GM10266 (cell line): Measurements from ENCODE around the gene ANTXR1.
"Not testable (repeated sequence)": the region's sequence is repeated elsewhere in the genome, so short reads cannot be mapped to it uniquely, and the experiment has no call there.

Experiments
- DNase-seq: peaks from one replicate; pipeline ENCODE4 v3.0.0; 2012; ENCODE audit errors: extremely low spot score
- CTCF ChIP-seq: IDR thresholded peaks from 2 replicates; pipeline ENCODE4 v1.5.1; 2012; ENCODE audit warnings: mild to moderate bottlenecking, low read depth; ENCODE audit not compliant: control insufficient read depth, insufficient read depth; ENCODE audit errors: missing control alignments

Gene ANTXR1

GRCh38 chr2:69223759-69224511 lies 211.0 kb downstream of the ANTXR1 start:
- no peak for DNase-seq
- TF ChIP-seq CTCF, result no peak

- DNase-seq, result no peak
- TF ChIP-seq CTCF, result no peak
Observed at GRCh38 chr2:69224512-69224837, 211.5 kb downstream of the ANTXR1 start.

GRCh38 chr2:69225933-69226332 lies 213.0 kb downstream of the ANTXR1 start:
- TF ChIP-seq CTCF, result no peak

GRCh38 chr2:69226903-69227302 lies 213.9 kb downstream of the ANTXR1 start:
- no peak for DNase-seq
- no peak for TF ChIP-seq CTCF

More at GRCh38 chr2:69225933-69226332, 213.0 kb downstream of the ANTXR1 start:
- DNase-seq, result no peak

GRCh38 chr2:69227716-69228115 lies 214.7 kb downstream of the ANTXR1 start:
- no peak for DNase-seq
- no peak for TF ChIP-seq CTCF

- DNase-seq, result not testable (repeated sequence)
Observed at GRCh38 chr2:69230946-69231345, 218.0 kb downstream of the ANTXR1 start.

- DNase-seq, result no peak
- TF ChIP-seq CTCF, result no peak
Observed at GRCh38 chr2:69231612-69232277, 218.8 kb downstream of the ANTXR1 start.

GRCh38 chr2:69235835-69236234 lies 222.9 kb downstream of the ANTXR1 start:
- DNase-seq, result not testable (repeated sequence)
